A673 (cell line): ENCODE measurements around the gene NACAD. TPM values are rescaled to one million over a fixed set of nuclear protein-coding genes. Genes with fewer than 3 reads are reported as not detected.

ENCODE experiments used
- BruUV-seq: library from RNA; stranded (reverse); fragments of 400-500 nt; replicated peaks from 2 replicates; lab custom pipeline; 2021; lab: Mats Ljungman, UMichigan
- CTCF ChIA-PET: fragments of 300-600 bp; sonication (Branson Sonifier 250); formaldehyde crosslinking; loops from one replicate; lab custom pipeline; 2022; ENCODE audit warnings: antibody characterized with exemption; lab: Charles Lee
- POLR2A ChIA-PET: fragments of 300-600 bp; sonication (Branson Sonifier 250); formaldehyde crosslinking; loops from one replicate; lab custom pipeline; 2022; ENCODE audit warnings: antibody characterized with exemption; ENCODE audit not compliant: low non-redundant PET; lab: Charles Lee
- DNase-seq: peaks from one replicate; pipeline ENCODE4 v3.0.0-alpha.2; 2015; ENCODE audit warnings: low spot score
- H3K27ac ChIP-seq: fragments of 200-600 bp; sonication (generic); 2 replicates; pipeline ENCODE4 v1.5.1; 2016; ENCODE audit warnings: mixed run types, low read depth, mild to moderate bottlenecking, mixed read lengths, antibody characterized with exemption, low read length; ENCODE audit not compliant: poor library complexity, severe bottlenecking
- H3K27me3 ChIP-seq: fragments of 200-600 bp; sonication (generic); replicated peaks from 2 replicates; pipeline ENCODE4 v1.6.1; 2017; ENCODE audit warnings: mixed run types, low read depth, mild to moderate bottlenecking, mixed read lengths, antibody characterized with exemption, low read length; ENCODE audit not compliant: insufficient read depth, poor library complexity
- H3K36me3 ChIP-seq: fragments of 200-600 bp; sonication (generic); 2 replicates; pipeline ENCODE4 v1.6.1; 2016; ENCODE audit warnings: mixed run types, mild to moderate bottlenecking, mixed read lengths, antibody characterized with exemption, low read length; ENCODE audit not compliant: insufficient read depth, poor library complexity, severe bottlenecking
- H3K4me1 ChIP-seq: fragments of 200-600 bp; sonication (generic); 2 replicates; pipeline ENCODE4 v1.6.1; 2017; ENCODE audit warnings: mixed run types, mild to moderate bottlenecking, mixed read lengths, antibody characterized with exemption, low read length; ENCODE audit not compliant: insufficient read depth, poor library complexity, severe bottlenecking
- H3K4me3 ChIP-seq: fragments of 200-600 bp; sonication (generic); 2 replicates; pipeline ENCODE4 v1.5.1; 2016; ENCODE audit warnings: low read depth, mixed run types, mild to moderate bottlenecking, mixed read lengths, low read length; ENCODE audit not compliant: poor library complexity, severe bottlenecking
- H3K9me3 ChIP-seq: fragments of 200-600 bp; sonication (generic); 2 replicates; pipeline ENCODE4 v1.6.1; 2016; ENCODE audit warnings: mixed run types, low read depth, mild to moderate bottlenecking, mixed read lengths, antibody characterized with exemption, low read length; ENCODE audit not compliant: poor library complexity, severe bottlenecking
- CTCF ChIP-seq: fragments of 300-800, 200-600 bp; sonication (generic); conservative IDR thresholded peaks from 2 replicates; pipeline ENCODE4 v1.5.1; 2017; ENCODE audit warnings: low read depth, mild to moderate bottlenecking, antibody characterized with exemption, low read length, moderate library complexity, mixed read lengths
- EZH2 ChIP-seq: fragments of 200-600 bp; sonication (generic); IDR thresholded peaks from 2 replicates; pipeline ENCODE4 v1.6.1; 2017; ENCODE audit warnings: borderline replicate concordance, low read depth, mild to moderate bottlenecking, mixed read lengths, antibody characterized with exemption, low read length; ENCODE audit not compliant: poor library complexity, severe bottlenecking
- intact Hi-C: fragments of 100-400 bp; cut with micrococcal nuclease; formaldehyde crosslinking; loops from one replicate; pipeline ENCODE4 v1.10.0; 2022; ENCODE audit not compliant: unreplicated experiment
- total RNA-seq: library from RNA; stranded (reverse); gene quantifications from 2 replicates; pipeline ENCODE4 v1.2.3, GENCODE V29; 2021

The NACAD gene
- total RNA-seq, 1 experiment from 2014 or later = 1.1 TPM

DNA sequence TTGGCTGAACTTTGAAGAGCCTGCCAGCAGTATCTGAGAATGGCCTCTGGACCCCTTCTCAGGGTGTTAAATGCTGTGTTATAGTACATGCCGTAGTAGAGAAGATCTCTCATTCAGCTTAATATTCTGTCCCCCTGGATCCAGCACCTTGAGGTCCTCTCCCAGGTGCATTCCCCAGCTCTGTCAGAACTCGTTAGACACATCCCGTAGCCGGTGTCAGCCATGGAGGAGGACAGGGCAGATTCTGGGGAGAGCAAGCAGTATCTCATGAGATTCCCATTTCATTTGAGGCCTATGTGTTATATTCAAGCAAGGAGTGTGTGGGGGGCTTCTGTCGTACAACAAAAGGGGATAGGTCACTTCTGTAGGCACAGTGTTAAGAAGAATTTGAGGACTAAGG, 34.8 kb downstream of the NACAD start:
- Histone ChIP-seq H3K36me3 (no peaks in the 10 kb centered on the region), H3K9me3 (no peaks in the 10 kb centered on the region), H3K27me3 (no peaks in the 10 kb centered on the region), H3K27ac (no peak overlapping the region), H3K4me3 (no peak overlapping the region), H3K4me1 (no peaks in the 10 kb centered on the region)
- ChIA-PET POLR2A (interaction anchor here (0.5 kb wide), 1 partner anchor 43 kb away, joined by 9 read pairs; no protein-coding TSS in a partner anchor), CTCF (no interaction called here)
- intact Hi-C loops = no loop called here
- DNase-seq = no peak
- BruUV-seq = no TSS peak
- no peak for TF ChIP-seq CTCF
- no peak for TF ChIP-seq EZH2

DNA sequence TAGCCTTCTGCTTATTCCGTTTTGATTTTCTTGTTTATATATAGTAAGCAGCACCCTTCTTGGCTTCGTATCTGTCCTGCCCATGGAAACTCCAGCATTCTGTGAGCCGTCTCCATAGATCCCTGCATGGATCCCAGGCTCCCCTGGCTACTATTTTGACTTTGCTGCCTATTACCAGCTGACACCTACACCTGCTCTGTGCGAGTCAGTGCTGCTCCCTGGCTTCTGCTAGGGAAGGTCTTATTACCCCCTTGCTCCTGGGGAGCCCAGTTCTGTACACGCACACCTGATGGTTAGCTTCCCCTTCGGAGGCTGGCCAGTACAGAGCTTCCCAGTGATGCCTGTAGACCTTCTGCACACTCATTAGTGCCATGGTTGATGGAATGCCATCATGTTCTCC, 35.4 kb downstream of the NACAD start:
- H3K36me3 ChIP-seq = no peaks in the 10 kb centered on the region
- no peak overlapping the region for H3K4me3 ChIP-seq
- POLR2A ChIA-PET = interaction anchor here (0.5 kb wide), 1 partner anchor 44 kb away, joined by 9 read pairs; no protein-coding TSS in a partner anchor
- no peaks in the 10 kb centered on the region for H3K27me3 ChIP-seq
- no peak for TF ChIP-seq EZH2
- TF ChIP-seq CTCF = no peak
- no TSS peak for BruUV-seq
- intact Hi-C loops = no loop called here
- CTCF ChIA-PET = no interaction called here
- DNase-seq = no peak
- no peaks in the 10 kb centered on the region for H3K4me1 ChIP-seq
- no peaks in the 10 kb centered on the region for H3K9me3 ChIP-seq
- no peak overlapping the region for H3K27ac ChIP-seq

GRCh38 chr7:45052011-45052410, 36.8 kb downstream of the NACAD start:
- Histone ChIP-seq H3K4me1 (no peaks in the 10 kb centered on the region), H3K4me3 (no peak overlapping the region), H3K9me3 (no peaks in the 10 kb centered on the region), H3K27ac (no peak overlapping the region), H3K27me3 (no peaks in the 10 kb centered on the region), H3K36me3 (no peaks in the 10 kb centered on the region)
- POLR2A ChIA-PET = no interaction called here
- intact Hi-C loops = no loop called here
- TF ChIP-seq CTCF (no peak), EZH2 (no peak)
- BruUV-seq = no TSS peak
- CTCF ChIA-PET = no interaction called here
- DNase-seq = no peak
